Suppressor macrophage treated with lipopolysaccharide for 4 hours (primary cell): Measurements from ENCODE around the gene ADK.
"Not testable (repeated sequence)": the region's sequence is repeated elsewhere in the genome, so short reads cannot be mapped to it uniquely, and the experiment has no call there.

Source experiments
- DNase-seq: peaks from one replicate; pipeline ENCODE4 v3.0.0-alpha.2; 2020

ADK gene

DNA sequence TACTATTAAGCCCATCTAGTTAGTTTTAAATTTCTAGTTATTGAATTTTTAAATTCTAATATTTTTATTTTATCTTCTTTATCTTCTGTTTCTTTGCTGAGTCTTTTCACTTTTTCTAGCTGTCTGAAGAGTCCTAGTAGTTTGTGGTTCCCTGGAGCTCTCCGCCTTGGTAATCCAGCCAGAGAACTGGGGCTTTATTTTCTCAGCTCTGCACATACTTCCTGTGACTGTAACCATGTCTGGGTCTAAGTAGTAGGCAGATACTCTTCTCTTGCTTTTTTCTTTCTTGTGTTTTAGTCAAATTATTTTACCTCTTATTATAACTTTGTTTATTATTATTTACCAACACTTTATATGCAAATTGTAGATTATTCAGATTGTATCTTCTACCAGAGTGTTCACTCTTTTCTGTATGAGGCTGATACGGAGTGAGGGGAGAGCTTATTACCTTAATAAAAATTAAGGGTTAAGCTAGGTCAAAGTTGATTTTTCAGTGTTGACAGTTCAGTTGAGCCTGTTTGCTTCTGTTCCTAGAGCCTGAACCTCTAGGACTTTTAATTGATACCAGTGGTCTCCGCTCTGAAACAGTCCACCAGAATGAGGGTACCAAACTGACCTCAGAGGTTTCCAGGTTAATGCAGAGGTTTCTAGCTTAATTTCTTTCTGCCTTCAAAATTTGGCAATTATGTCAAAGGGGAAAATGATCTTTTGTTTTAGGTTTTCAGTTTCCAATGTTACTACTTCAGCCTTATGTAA lies 155.4 kb downstream of the ADK start:
- no peak for DNase-seq

DNA sequence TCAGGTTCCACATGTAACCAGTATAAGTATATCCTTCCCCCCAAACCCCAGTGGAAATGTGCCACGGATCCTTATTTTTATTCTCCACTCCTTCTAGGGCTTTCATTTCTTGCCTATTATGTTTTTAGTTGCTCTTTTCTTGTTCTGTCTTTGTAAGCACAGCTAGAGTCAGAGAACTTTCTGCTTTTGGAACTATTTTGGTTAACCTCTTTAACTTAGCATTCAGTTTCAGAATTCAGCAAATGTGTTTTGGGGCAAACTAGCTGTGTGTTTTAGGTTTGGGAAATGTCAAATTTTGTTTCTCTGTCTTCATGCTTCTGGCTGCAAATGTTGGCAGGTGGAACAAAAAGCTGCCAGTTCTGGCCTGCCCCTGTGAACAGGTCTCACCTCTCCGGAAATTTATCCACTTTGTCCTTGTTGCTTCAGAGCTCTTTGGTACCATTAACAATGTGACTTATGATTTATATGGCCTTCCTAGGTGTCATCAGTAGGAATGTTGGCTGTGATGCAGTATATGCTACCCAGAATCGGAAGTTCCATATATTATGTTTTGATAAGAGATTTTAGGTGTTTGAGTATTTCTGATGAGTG lies 156.1 kb downstream of the ADK start:
- DNase-seq: no peak

DNA sequence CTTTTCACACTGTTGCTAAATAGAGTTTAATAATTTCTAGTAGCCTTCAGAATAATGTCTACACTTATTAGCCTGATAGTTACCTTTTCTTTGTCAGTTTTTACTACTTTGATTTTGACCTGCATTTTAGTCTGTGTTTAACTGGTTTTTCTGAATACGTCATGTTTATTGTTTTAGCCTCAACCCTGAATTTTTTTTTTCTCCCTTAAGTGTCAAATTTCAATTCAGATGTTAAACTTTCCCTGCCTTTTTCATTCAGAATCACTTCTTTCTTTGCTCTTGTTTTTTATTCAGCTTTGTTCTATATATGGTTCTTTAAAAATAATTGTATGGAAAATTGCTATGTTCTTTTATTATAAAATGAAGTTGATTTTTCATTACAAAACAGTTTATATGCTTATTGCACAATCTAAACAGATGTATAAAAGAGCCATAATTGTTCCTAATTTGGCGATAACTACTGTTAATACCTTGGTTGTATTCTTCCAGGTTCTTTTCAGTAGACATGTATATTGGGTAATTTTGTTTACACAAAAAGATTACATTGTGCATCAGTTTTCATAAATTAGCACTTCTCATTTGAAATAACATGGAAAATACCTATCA lies 159.7 kb downstream of the ADK start:
- no peak for DNase-seq

DNA sequence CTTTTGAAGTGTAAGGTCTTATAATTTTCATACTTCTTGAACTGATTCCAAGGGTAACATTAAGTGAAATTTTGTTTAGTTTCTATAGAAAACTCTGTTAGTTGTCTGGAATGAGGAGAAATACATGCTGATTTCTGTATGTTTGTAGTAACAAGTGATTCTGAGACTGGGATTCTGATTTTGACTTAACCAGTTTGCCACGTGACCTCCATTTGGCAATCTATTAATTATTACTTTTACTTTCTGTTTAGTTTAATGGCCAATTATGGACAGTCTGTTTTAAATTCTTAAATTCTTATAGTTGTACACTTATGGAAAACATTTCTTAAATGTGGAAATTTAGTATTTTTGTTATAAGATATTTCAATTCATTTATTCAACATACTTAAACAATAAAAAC lies 163.1 kb downstream of the ADK start:
- peak; percentile 27 for DNase-seq

DNA sequence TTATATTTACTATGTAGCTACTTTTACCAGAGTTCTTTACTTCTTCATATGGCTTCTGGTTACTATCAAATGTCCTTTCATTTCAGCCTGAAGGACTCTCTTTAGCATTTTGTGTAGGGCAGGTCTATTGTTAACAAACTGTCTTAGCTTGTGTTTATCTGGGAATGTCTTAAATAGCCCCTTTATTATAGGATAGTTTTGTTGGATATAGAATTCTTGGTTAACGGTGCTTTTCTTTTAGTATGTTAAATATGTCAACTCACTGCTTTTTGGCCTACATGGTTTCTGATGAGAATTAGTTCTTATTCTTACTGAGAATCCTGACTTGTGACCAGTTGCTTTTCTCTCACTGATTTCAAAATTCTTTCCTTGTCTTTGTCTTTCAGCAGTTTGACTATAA lies 169.0 kb downstream of the ADK start:
- DNase-seq: no peak

DNA sequence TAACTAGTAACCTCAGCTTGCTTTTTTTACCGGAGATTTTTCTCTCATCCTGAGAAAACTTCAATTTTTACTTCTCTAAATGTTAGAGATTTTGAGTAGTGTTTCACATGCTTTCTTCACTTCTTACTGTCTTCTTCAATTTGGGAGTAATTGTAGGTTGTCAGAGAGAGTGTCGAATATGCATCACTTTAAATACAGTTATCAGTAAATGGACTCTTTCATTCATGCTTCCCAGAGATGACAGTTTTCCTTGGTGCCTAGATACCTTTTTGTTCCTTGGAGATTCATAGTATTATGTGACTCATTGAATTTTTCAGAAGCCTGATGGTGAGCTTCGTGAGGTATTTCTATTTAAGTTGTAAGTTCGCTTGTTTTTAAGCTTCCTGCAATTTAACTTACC lies 169.7 kb downstream of the ADK start:
- no peak for DNase-seq

DNA sequence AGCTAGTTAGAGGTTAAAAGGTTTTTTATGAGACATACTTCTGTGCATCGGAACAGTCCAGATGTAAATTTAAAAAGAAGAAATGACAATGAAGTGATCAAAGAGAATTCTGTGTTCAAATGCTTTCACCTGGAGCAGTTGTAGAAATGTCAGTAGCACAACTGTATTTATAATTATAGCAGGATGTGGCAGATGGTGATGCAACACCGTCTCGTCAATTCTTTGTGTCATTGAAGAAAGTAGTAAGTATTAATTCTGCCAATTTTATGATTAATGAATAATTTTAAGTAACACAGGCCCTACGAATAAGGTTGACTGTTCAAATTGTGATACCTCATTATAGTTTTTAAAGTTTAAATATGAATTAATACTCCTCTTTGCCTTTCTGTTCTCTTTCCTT lies 171.1 kb downstream of the ADK start:
- no peak for DNase-seq

DNA sequence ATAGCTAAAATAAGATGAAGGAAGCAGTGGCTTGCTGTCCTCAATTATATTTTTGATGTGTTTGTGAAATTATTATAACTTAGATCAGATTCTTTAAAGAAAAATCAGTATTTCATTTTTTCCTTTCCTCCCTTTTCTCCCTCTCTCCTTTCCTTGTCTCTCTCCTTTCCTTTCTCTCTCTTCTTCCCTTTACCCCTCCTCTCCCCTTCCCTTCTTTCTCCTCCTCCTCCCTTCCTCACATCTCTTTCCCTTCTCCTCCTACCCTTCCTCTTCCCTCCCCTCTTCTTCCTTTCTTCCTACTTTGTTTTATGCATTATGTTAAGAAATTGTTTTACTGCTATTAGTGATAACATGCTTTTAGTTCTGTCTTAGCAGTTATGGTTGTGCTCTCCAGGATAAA lies 171.5 kb downstream of the ADK start:
- no peak for DNase-seq

DNA sequence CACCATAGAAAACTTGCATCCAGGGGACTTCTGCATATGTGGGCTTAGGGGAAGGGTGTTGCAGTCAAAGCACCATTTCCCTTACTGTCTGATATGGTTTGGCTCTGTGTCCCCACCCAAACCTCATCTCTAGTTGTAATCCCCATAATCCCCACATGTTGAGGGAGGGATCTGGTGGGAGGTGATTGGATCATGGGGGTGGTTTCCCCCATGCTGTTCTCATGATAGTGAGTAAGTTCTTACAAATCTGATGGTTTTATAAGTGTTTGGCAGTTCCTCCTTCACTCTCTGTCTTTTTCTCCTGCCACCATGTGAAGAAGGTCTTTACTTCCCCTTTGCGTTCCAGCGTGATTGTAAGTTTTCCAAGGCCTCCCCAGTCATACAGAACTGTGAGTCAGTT lies 177.4 kb downstream of the ADK start:
- peak; percentile 94 for DNase-seq

DNA sequence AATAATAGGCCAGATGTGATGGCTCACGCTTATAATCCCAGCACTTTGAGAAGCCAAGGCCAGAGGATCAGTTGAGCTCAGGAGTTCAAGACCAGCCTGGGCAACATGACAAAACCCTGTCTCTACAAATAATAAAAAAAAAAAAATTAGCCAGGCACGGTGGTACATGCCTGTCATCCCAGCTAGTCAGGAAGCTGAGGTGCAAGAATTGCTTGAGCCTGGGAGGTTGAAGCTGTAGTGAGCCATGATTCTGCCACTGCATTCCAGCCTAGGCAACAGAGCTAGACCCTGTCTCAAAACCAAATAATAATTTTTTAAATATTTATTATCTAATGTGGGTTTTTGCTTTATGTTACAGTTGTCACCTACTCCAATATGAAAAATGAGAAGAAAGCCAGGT lies 178.9 kb downstream of the ADK start:
- no peak for DNase-seq

DNA sequence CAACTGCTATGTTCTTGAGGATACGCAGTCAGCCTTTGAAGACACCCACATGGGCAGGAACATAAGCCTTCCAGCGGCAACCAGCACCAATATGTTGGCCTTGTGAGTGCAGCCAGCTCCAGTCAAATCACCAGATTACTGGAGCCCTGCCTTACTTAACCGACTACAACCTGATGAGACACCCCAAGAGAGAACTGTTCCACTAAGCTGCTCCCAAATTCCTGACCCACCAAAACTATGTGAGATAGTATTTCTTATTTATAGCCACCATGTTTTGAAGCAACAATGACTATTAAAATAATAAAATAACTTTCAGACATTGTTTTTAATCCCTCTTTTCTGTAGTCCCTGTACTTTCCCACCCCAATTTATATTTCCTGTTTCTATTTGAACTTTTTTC lies 179.6 kb downstream of the ADK start:
- DNase-seq: no peak

DNA sequence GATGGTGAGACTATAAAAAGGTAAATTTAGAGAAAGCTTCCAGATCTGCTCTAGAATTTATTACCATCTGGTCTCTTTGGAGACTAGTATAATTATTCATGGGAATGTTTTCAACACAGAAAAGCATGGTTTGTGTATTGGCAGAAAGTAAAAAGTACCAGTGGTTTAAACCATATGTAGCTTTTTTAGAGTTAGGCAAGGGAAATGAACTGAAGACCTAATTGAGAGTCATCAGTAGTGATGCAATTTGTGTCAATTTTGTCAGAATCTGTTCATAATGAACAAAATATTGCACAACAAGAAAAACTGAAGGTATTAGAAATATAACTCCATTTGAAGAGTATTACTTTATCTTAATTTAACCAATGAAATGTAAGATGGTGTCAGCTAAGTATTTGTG lies 181.4 kb downstream of the ADK start:
- DNase-seq: peak; percentile 70

DNA sequence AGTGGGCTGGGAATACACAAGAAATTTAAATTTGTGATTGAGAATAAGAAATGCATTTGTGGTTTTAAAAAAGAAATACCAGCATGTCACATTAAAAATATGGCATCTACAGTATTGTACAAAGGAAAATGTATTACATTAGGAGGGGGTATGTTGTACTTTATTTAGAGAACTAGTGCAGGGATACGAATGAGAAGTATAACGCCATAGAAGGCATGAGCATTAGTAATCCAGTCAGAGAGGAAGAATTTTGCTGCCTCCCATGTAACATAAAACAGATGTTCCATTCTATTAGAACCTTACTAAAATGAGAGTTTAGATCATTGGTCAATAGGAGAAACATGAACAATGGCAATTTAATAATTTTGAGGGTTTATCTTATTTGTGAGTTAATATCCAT lies 182.2 kb downstream of the ADK start:
- peak; percentile 7 for DNase-seq

DNA sequence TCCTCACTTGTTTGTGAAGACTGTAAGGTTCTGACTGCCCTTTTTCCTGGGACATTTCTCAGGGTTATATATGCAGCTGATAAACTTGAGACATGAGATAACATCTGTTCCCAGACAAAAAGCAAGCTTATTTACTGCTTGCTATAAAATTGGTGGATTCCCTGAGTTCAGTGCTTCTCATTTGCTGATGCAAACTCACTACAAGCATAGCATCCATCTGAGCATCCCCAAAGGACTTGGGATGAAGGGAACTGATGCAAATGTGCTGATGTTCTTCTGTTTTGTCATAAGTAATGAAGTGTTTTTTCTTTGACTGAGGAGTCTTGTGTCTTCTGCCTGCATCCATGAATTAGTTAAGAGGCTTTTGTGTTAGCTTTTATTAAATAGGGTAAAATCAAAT lies 183.2 kb downstream of the ADK start:
- DNase-seq: no peak

DNA sequence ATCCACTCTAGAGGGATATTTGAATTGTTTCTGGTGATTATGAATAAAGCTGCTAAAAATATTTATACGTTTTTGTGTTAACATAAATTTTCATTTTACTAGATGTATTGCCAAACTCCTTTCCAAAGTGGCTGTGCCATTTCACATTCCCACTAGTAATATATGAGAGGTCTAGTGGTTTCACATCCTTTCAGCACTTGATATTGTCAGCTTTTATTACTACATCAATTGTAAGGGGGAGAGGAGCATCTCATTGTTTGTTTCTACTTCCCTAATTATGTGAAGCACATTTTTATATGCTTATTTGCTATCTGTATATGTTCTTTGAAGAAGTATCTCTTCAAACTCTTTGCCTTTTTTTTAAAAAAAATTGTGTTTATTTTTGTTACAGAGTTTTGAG lies 184.5 kb downstream of the ADK start:
- DNase-seq: peak; percentile 74

DNA sequence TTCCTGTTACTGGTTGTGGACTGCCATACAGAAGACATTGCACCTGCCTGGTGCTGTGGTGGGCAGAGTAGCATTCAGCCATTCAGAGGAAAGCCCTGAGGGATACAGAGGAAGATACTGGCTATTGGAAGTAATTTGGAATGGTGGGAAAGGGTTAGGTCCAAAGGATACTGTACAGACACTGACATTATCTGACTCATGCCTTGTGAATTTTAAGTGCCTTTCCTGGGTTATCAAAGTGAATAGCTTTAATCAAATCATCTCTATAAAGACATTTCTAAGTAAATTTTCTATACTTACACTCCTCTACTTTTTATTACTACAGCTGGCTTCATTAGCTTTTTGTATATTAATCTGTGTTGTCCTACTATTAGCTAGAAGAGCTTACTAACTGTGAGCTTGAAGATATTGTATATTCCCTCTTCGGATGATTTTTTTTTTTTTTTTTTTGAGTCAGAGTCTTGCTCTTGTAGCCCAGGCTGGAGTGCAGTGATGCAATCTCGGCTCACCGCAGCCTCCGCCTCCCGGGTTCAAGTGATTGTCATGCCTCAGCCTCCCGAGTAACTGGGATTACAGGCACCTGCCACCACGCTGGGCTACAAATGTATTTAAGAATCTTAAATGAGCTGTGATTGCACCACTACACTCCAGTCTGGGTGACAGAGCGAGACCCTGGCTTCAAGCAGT lies 186.5 kb downstream of the ADK start:
- DNase-seq: no peak

DNA sequence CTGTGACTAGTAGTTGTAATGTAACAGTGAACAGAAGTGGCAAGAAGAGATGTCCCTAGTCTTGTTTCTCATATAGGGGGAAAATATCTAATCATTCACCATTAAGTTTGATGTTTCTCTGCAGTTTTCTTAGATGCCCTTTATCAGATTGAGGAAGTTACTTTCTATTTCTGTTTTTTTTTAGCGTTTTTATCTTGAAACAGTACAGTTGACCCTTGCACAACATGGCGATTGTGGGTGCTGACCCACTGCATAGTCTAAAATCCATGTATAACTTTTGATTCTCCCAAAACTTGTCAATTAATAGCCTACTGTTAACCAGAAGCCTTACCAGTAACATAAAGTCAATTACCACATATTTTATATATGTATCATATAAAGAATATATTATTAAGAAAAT lies 192.0 kb downstream of the ADK start:
- no peak for DNase-seq

DNA sequence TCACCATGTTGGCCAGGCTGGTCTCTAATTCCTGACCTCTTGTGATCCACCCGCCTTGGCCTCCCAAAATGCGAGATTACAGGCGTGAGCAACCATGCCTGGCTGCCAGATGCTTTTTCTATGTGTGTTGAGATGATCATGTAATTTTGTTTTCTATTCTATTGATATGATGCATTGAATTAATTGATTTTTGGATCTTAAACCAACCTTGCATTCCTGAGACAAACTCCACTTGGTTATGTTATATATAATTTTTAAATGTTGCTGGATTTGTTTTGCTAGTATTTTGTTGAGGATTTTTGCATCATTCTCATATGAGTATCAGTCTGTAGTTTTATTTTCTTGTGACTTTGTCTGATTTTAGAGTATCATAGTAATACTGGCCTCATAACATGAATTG lies 192.8 kb downstream of the ADK start:
- no peak for DNase-seq

DNA sequence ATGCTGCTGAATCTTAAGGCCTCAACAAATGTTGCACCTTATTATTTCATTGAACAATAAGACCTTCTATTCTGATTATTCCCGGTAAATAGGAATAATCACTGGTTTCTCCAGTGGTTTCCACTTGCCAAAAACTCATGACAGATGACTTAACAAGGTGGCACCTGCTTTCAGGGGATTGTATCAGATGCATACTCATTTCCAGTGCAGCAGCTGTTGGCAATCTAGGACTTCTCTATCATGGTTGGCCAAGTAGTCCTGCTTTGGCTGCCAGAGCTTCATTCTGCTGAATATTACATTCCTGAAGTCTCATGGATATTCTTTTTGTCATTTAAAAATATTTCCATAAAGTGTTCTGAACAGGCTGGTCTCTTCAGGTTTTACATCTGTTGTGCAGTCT lies 193.3 kb downstream of the ADK start:
- no peak for DNase-seq

DNA sequence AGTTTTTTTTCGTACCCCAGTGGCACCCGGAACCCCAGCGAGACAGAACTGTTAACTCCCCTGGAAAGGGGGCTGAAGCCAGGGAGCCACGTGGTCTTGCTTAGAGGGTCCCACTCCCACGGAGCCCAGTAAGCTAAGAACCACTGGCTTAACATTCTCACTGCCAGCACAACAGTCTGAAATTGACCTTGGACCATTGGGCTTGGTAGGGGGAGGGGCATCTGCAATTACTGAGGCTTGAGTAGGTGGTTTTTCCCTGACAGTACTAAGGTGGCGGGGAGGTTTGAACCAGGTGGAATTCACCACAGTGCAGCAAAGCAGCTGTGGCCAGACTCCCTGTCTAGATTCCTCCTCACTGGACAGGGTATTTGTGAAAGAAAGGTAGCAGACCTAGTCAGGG lies 196.5 kb downstream of the ADK start:
- DNase-seq: no peak

DNA sequence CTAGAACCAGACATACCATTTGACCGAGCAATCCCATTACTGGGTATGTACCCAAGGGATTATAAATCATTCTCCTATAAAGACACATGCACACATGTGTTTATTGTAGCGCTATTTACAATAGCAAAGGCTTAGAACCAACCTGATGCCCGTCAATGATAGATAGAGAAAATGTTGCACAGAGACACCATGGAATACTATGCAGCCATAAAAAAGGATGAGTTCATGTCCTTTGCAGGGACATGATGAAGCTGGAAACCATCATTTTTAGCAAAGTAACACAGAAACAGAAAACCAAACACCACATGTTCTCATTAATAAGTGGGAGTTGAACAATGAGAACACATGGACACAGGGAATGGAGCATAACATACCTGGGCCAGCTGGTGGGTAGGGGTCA lies 202.0 kb downstream of the ADK start:
- DNase-seq: not testable (repeated sequence)

DNA sequence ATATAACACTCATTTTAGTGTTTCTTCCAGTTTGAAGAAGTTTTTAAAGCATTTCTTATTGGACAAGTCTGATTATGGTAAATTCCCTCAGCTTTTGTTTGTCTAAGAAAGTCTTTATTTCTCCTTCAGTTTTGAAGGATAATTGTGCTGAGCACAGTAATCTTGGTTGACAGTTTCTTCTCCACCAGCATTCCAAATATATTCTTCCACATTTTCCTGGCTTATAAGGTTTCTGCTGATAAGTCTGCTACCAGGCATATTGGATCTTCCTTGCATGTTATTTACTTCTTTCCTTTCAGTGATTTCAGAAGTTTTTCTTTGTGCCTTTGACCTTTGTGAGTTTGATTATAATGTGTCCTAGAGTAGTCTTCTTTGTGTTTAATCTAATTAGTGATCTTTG lies 210.7 kb downstream of the ADK start:
- no peak for DNase-seq

DNA sequence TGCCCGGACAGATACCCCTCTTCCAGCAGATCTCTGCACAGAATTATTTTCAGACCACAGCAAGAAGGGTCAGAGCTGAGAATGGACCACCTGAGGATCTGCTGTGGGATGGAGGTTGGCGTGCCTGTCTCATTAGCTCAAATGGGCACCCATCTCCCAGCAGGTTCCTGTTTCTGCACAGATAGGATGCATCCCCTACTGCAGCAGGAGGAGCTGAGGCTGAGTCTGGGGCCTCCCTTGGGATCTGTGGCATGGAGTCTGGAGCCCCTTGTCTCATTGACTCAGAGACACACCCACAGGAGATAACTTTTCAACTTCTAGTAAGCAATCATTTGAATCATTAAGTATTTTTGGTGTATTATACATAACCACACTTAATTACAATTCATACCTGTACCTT lies 212.7 kb downstream of the ADK start:
- DNase-seq: no peak

DNA sequence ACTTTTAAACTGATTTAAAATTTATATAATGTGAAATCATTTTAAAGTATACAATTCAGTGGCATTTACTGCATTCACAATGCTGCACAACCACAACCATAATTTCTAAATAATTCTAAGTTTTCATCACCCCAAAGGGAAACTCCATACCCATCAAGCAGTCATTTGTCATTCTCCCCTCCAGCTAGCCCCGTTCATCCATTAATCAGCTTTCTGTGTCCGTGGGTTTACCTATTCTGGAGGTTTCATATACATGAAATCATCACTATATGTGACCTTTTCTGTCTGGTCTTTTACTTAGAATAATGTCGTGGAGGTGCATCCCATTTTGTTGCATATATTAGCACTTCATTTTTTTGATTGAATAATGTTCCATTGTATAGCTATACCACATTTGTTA lies 214.1 kb downstream of the ADK start:
- no peak for DNase-seq
